H9 (cell line): ENCODE data around the gene COQ8A. TPM values are rescaled to one million over a fixed set of nuclear protein-coding genes. Genes with fewer than 3 reads are reported as not detected.

Source experiments
- DNase-seq: peaks from one replicate; pipeline ENCODE4 v3.0.0-alpha.2; 2017
- H2AFZ ChIP-seq: one replicate; pipeline ENCODE4 v1.6.1; 2013; ENCODE audit warnings: mild to moderate bottlenecking, low read length, control low read depth, moderate library complexity
- H2AK5ac ChIP-seq: 2 replicates; pipeline ENCODE4 v1.6.1; 2013; ENCODE audit warnings: low read length, control low read depth, mixed read lengths; ENCODE audit not compliant: insufficient read length
- H2BK120ac ChIP-seq: one replicate; pipeline ENCODE4 v1.6.1; 2013; ENCODE audit warnings: low read depth, mild to moderate bottlenecking, low read length, control low read depth, inconsistent platforms; ENCODE audit not compliant: poor library complexity, severe bottlenecking
- H2BK12ac ChIP-seq: 2 replicates; pipeline ENCODE4 v1.6.1; 2013; ENCODE audit warnings: low read length, control low read depth, mixed read lengths, low read depth; ENCODE audit not compliant: insufficient read length
- H2BK15ac ChIP-seq: 2 replicates; pipeline ENCODE4 v1.6.1; 2013; ENCODE audit warnings: low read depth, low read length, control low read depth
- H2BK20ac ChIP-seq: one replicate; pipeline ENCODE4 v1.6.1; 2013; ENCODE audit warnings: low read depth, mild to moderate bottlenecking, low read length, control low read depth, inconsistent platforms; ENCODE audit not compliant: poor library complexity, severe bottlenecking
- H2BK5ac ChIP-seq: 2 replicates; pipeline ENCODE4 v1.6.1; 2013; ENCODE audit warnings: low read length, control low read depth, mixed read lengths; ENCODE audit not compliant: insufficient read length
- H3K14ac ChIP-seq: 2 replicates; pipeline ENCODE4 v1.6.1; 2013; ENCODE audit warnings: low read length, control low read depth; ENCODE audit not compliant: insufficient read depth
- H3K18ac ChIP-seq: 2 replicates; pipeline ENCODE4 v1.6.1; 2013; ENCODE audit warnings: low read depth, mild to moderate bottlenecking, mixed read lengths, low read length, control low read depth; ENCODE audit not compliant: insufficient read length
- H3K23ac ChIP-seq: 2 replicates; pipeline ENCODE4 v1.6.1; 2013; ENCODE audit warnings: low read length, control low read depth, mixed read lengths, low read depth; ENCODE audit not compliant: insufficient read length
- H3K23me2 ChIP-seq: 2 replicates; pipeline ENCODE4 v1.6.1; 2013; ENCODE audit warnings: low read depth, mild to moderate bottlenecking, mixed read lengths, low read length, control low read depth; ENCODE audit not compliant: insufficient read length, poor library complexity, severe bottlenecking
- H3K27ac ChIP-seq: 2 replicates; pipeline ENCODE4 v1.5.1; 2013; ENCODE audit warnings: low read length, control low read depth, mixed read lengths, low read depth; ENCODE audit not compliant: insufficient read length
- H3K27me3 ChIP-seq: 2 replicates; pipeline ENCODE4 v1.6.1; 2013; ENCODE audit warnings: low read length, control low read depth, inconsistent platforms; ENCODE audit not compliant: insufficient read depth
- H3K4ac ChIP-seq: 2 replicates; pipeline ENCODE4 v1.6.1; 2013; ENCODE audit warnings: low read depth, mild to moderate bottlenecking, control low read depth, inconsistent platforms, low read length, moderate library complexity
- H3K4me1 ChIP-seq: 2 replicates; pipeline ENCODE4 v1.6.1; 2013; ENCODE audit warnings: low read length, control low read depth, inconsistent platforms; ENCODE audit not compliant: insufficient read depth
- H3K4me2 ChIP-seq: 2 replicates; pipeline ENCODE4 v1.6.1; 2013; ENCODE audit warnings: low read length, control low read depth, mixed read lengths; ENCODE audit not compliant: insufficient read length, insufficient read depth
- H3K56ac ChIP-seq: 2 replicates; pipeline ENCODE4 v1.6.1; 2013; ENCODE audit warnings: low read depth, mild to moderate bottlenecking, mixed read lengths, low read length, control low read depth; ENCODE audit not compliant: insufficient read length
- H3K79me1 ChIP-seq: 2 replicates; pipeline ENCODE4 v1.6.1; 2013; ENCODE audit warnings: low read depth, mild to moderate bottlenecking, moderate library complexity, low read length, control low read depth, inconsistent platforms; ENCODE audit not compliant: insufficient read depth, poor library complexity, severe bottlenecking
- H3K79me2 ChIP-seq: 2 replicates; pipeline ENCODE4 v1.6.1; 2013; ENCODE audit warnings: low read length, control low read depth, inconsistent platforms; ENCODE audit not compliant: insufficient read depth
- H3K9ac ChIP-seq: 2 replicates; pipeline ENCODE4 v1.6.1; 2013; ENCODE audit warnings: low read length, control low read depth, mixed read lengths; ENCODE audit not compliant: insufficient read length; ENCODE audit errors: extremely low read depth
- H3K9me3 ChIP-seq: one replicate; pipeline ENCODE4 v1.6.1; 2013; ENCODE audit warnings: low read depth, low read length, inconsistent platforms; ENCODE audit not compliant: control insufficient read depth
- H3T11ph ChIP-seq: one replicate; pipeline ENCODE4 v1.6.1; 2013; ENCODE audit warnings: mild to moderate bottlenecking, low read length, control low read depth, inconsistent platforms
- H4K20me1 ChIP-seq: one replicate; pipeline ENCODE4 v1.6.1; 2013; ENCODE audit not compliant: control insufficient read depth, insufficient read length, insufficient read depth
- H4K5ac ChIP-seq: 2 replicates; pipeline ENCODE4 v1.6.1; 2013; ENCODE audit warnings: low read depth, mild to moderate bottlenecking, mixed read lengths, low read length, control low read depth; ENCODE audit not compliant: insufficient read length
- H4K8ac ChIP-seq: replicated peaks from 2 replicates; pipeline ENCODE4 v1.6.1; 2013; ENCODE audit warnings: low read length, control low read depth, mixed read lengths, low read depth; ENCODE audit not compliant: insufficient read length
- H4K91ac ChIP-seq: 2 replicates; pipeline ENCODE4 v1.6.1; 2013; ENCODE audit warnings: low read depth, mild to moderate bottlenecking, moderate library complexity, mixed read lengths, low read length, control low read depth; ENCODE audit not compliant: insufficient read length
- H3K27ac Mint-ChIP-seq, 3 experiments: 2 replicates in 2 of 3; 3 replicates in 1 of 3; pipeline ENCODE4 v1.8.0; 2020 to 2021; ENCODE audit warnings: mixed read lengths in 3 of 3, mild to moderate bottlenecking in 1 of 3, moderate library complexity in 1 of 3
- H3K27me3 Mint-ChIP-seq: 2 replicates; pipeline ENCODE4 v1.8.0; 2021; ENCODE audit warnings: low read depth, mild to moderate bottlenecking, moderate library complexity, mixed read lengths
- H3K36me3 Mint-ChIP-seq, 3 experiments: 2 replicates in 2 of 3; 3 replicates in 1 of 3; pipeline ENCODE4 v1.8.0; 2020 to 2021; ENCODE audit warnings: low read depth in 3 of 3, mixed read lengths in 3 of 3; ENCODE audit not compliant: insufficient read depth in 1 of 3
- H3K4me1 Mint-ChIP-seq, 2 experiments: 2 replicates each; pipeline ENCODE4 v1.8.0; 2020; ENCODE audit warnings: mixed read lengths in 2 of 2
- H3K4me3 Mint-ChIP-seq, 2 experiments: 2 replicates in 1 of 2; 3 replicates in 1 of 2; pipeline ENCODE4 v1.8.0; 2020 to 2021; ENCODE audit warnings: mild to moderate bottlenecking in 2 of 2, mixed read lengths in 2 of 2, moderate library complexity in 1 of 2
- H3K9me3 Mint-ChIP-seq, 2 experiments: 2 replicates in 1 of 2; 3 replicates in 1 of 2; pipeline ENCODE4 v1.8.0; 2020; ENCODE audit warnings: mild to moderate bottlenecking in 2 of 2, mixed read lengths in 2 of 2, moderate library complexity in 1 of 2
- CTCF ChIP-seq: fragments of 200-600 bp; sonication (generic); conservative IDR thresholded peaks from 3 replicates; pipeline ENCODE4 v1.8.0; 2021; ENCODE audit warnings: antibody characterized with exemption, mild to moderate bottlenecking
- WGBS: extraction: QIAGEN DNeasy Blood & Tissue Kit; methylation state at CpG from one replicate; pipeline ENCODE4 v1.1.7; 2013; ENCODE audit warnings: missing lambda C conversion rate, low lambda C conversion rate, mixed read lengths; ENCODE audit not compliant: insufficient read length; ENCODE audit errors: extremely low coverage; 5-methylcytosine and 5-hydroxymethylcytosine counted together
- total RNA-seq: library from RNA; stranded (reverse); gene quantifications from 2 replicates; pipeline ENCODE4 v1.2.1, GENCODE V29; 2021

The COQ8A gene
- total RNA-seq, 1 experiment from 2014 or later: 26.0 TPM

GRCh38 chr1:226902601-226903000 lies 37.5 kb upstream of the COQ8A start:
- no CpG with 5 or more reads among the region's 4 CpGs for WGBS
- Mint-ChIP-seq H3K4me3 (no peak overlapping the region), H3K27ac (no peak overlapping the region), H3K27me3 (no peaks in the 10 kb centered on the region), H3K36me3 (peaks cover 8 to 22% (median 19%) of the 10 kb centered on the region in 3 experiments), H3K4me1 (peaks cover 5 to 6% of the 10 kb centered on the region in 2 experiments), H3K9me3 (no peaks in the 10 kb centered on the region)
- Histone ChIP-seq H2AFZ (no peak overlapping the region), H4K91ac (no peak overlapping the region), H3T11ph (no peak overlapping the region), H3K56ac (no peak overlapping the region), H3K79me1 (no peaks in the 10 kb centered on the region), H2AK5ac (no peak overlapping the region), H3K23me2 (no peaks in the 10 kb centered on the region), H3K18ac (no peak overlapping the region), H3K23ac (no peak overlapping the region), H3K4me1 (no peaks in the 10 kb centered on the region), H4K8ac (no peak overlapping the region), H2BK5ac (no peak overlapping the region), H2BK15ac (no peak overlapping the region), H3K27ac (no peak overlapping the region), H3K79me2 (no peaks in the 10 kb centered on the region), H3K9ac (no peak overlapping the region), H2BK20ac (no peak overlapping the region), H4K20me1 (no peaks in the 10 kb centered on the region), H3K4ac (no peak overlapping the region), H4K5ac (no peak overlapping the region), H3K9me3 (no peaks in the 10 kb centered on the region), H3K4me2 (no peak overlapping the region), H2BK12ac (no peak overlapping the region), H3K14ac (no peak overlapping the region; the same call in 1 of the 2 replicates), H3K27me3 (no peaks in the 10 kb centered on the region), H2BK120ac (no peak overlapping the region)
- TF ChIP-seq CTCF: no peak
- DNase-seq: no peak
